Ecto neural progenitor cell (in vitro differentiated cells): Measurements from ENCODE around the gene CTRB2.
"Not testable (repeated sequence)": the region's sequence is repeated elsewhere in the genome, so short reads cannot be mapped to it uniquely, and the experiment has no call there.

Source experiments
- DNase-seq: peaks from one replicate; pipeline ENCODE4 v3.0.0-alpha.2; 2018; ENCODE audit warnings: low spot score

Gene CTRB2

DNA sequence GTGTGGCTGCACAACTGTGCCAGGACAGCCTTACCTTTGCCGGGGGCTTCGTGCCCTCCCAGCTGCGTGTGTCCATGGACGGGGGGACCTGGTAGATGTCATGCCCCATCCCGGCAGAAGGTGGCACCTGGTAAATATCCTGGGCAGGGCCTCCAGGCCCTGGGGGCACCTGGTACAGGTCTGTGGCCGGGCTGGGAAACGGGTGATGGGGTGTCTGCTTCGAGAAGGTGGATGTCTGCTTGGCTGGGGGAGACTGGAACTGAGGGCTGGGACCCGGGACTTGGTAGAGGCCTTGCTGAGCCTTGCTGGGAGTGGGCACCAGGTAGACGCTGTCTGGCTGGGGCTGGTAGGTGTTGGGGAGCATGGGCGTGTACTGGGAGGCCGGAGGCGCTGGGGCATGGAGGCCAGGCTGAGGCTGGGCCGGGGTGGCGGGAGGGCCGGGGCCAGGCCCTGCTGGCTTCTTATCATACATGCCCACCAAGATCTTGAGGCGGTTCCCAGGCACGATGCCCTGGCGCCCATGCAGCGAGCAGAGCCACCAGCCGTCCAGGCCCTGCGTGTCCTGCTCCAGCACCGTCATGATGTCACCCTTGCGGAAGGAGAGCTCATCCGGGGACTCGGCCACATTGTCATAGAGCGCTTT lies 35.6 kb upstream of the CTRB2 start:
- DNase-seq, result not testable (repeated sequence)

DNA sequence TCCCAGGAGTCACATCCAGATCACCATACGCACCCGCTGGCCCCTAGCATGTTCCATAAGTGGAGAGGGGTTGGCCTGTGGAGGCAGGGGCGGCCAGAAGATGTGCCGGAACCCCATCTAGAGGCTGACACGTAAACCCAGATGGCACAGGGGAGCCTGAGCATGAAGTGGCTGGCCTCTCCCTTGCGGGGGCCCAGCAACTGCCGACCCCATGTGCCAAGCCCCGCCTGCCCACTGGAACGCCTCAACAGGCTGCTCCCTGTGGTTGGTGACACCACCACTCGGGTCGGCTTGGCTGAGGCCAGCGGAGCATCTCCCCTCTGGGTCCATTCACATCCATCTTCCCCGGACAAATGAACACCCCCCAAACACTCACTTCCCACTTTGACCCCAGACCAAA lies 35.0 kb upstream of the CTRB2 start:
- no peak for DNase-seq

DNA sequence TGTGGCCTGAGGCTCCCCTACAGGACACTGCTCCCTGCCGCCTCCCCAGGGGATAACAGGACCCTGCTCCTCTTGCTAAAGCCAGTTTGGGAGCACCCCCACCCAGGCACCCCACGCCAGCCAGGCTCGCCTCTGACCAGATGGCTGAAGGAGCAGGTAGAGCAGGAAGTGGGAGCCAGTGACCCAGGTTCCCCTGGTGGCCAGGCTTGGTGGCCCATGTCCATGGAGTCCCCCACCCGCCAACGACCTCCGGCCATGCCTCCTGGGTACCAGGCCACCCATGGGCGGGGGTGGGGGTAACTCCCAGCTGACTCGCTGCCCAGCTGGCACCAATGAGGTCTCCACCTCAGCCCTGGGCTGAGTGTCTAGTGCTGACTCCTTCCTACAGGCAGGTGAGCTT lies 34.5 kb upstream of the CTRB2 start:
- no peak for DNase-seq

DNA sequence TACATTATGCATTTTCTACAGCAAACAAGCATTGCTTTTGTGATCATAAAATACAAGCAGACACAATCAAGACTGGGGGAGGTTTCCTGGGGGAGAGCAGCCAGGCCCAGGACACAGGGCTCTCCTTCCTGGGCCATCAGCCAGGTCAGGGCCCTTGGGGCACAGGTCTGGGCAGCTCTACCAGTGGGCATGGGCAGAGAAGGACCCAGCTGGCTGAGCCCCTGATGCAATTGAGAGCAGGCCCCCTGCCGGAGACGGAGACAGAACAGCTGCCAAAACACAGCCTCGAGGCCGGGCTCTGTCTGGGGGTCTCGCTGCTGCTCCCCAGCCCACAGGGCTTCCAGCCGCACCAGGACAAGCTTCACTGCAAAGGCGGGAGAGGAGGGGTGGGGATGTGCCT lies 33.7 kb upstream of the CTRB2 start:
- not testable (repeated sequence) for DNase-seq

DNA sequence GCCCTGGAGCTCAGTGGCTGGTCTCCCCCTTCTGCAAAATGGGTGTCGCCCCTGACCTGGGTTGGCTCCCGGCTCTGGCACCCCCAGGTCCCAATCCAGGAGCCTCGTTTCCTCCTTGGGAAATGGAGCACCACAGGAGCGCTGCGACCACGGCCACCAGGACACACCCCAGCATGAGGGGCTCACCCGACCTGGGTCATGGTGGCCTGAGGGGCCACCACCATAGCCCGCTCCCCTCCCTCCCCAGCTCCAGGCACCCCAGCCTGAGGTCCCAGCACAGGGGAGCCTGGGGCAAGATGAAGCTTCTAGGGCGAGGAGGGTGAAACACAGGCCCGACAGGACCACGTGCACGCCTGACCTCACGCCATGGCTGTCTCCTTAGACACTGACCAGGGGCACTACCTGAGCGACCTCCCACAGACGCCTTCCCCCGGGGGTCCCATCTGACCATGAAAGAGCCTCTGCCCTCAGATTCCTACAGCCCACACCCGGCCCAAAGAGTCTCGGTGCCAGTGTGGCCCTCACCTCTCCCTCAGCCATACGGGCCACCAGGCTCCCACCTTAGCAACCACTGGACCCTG lies 32.7 kb upstream of the CTRB2 start:
- no peak for DNase-seq

DNA sequence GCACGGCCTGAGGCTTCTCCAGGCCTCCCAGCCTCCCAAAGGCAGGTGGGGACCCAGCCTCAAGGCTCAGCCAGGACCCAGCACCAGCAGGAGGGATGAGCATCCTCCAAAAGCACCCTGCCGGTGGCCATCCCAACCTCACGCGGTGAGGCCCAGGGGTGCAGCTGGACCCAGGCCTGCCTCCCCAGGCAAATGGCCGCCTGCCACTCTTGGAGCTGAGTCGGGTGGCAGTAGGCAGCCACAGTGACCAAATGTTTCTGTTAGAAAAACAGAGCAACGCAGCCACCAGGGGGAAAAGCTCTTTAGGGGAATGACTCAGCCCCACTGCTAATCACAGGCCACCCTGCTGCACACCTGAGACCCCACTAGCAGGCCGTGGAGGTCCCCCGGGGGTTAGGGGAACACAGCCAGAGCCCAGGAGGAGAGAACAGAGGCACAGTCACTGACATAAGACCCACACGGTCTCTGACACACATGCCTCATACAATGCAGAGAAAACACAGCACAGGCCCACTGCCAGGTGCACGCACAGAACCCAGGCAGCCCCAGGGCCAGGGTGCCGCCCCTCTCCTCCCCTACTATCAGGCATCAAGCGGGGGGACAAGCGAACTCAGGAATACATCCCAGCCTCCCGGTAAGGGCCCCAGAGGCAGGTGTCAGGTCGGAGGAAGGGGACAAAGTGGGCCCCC lies 32.0 kb upstream of the CTRB2 start:
- no peak for DNase-seq

DNA sequence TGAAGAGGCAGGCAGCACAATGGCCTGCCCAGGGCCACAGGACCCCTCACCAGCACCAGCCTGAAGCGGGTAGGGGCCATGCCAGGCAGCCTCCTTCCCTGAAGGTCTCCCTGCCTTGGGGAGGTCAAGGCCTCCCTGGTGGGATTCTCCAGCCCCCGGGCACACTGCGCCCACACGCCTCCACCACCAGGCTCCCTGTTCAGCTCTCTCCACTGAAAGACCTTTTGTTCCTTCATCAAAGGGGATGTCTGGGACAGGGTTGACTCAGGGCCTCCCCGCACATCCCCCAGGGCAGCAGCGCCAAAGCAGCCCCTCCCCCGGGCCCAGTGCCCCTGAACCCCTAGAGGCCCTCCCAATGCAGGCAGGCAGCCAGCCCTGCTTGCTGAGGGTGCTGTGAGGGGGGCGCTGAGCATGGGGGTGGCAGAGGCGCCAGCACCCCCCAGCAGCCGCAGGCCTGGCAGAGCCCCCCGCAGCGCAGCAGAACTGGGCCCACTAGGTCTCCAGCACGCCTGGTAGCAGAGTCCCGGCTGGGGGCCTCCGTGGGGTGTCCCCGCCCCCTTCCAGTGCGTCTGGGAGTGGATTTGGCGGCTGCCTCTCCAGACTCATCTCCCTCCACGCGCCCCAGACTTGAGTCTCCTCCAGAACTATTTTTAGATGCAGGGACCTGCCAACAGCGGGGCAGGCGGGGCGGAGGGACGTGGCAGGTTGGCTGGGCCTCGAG lies 31.3 kb upstream of the CTRB2 start:
- no peak for DNase-seq

DNA sequence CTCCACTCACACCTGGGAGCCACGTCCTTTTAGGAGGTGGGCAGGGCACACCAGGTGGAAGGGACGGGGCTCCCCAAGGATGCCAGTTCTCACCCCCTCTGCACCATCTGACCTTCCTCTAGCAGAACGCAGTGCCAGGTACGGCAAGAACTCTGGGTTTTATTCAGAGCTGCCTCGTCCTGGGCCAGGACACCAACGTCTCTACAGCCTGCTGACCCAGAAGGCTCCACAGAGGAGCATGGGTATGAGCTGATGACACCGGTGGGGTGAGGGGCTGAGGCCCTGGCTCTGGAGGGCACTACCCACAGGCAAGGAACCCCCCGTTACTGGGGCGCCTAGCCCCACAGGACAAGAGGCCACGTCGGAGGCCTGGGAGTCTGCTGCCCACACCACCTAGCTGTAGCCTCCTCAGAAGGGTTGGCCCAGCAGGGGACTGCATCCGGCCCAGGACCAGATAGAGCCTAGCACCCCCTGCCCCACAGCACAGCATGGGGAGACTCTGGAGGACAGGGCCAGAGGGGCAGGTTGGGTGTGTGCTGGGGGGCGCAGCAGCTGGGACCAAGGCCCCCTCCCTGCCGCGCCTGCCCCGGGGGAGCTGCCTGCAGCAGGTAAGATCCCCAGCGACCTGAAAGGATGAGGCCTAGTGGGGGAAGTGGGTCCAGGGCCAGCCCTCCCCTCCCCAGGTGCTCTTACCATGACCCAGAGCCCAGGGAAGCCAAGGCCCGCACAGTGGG lies 30.6 kb upstream of the CTRB2 start:
- no peak for DNase-seq

DNA sequence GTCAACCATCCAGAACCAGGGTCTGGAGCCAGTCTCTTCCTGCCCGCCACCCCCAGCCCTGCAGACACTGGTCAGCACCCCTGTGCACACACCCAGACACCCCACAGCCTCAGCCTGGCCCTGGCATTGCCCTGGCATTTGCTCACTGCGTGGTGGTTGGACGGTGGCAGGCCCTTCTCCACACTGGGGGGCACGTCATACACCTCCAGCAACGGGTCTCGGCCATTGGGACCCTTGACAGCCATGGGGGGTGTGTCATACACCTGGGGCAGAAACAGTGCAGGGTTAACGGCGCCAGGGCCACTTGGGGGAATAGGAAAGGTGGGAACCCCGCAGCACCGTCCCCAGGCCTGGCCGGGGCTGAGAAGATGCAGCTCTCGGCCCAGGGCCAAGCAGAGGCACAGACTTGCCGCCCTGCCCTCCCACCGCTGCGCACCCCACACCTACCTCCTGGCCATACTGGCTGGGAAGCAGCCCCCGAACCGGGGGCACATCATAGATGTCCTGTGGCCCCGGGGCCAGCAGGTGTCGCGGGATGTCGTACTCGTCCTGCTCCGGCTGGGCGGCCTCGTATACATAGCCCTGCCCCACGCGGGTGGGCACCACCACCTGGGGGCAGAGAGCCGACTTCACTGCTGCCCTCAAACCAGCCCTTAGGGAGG lies 29.9 kb upstream of the CTRB2 start:
- no peak for DNase-seq

DNA sequence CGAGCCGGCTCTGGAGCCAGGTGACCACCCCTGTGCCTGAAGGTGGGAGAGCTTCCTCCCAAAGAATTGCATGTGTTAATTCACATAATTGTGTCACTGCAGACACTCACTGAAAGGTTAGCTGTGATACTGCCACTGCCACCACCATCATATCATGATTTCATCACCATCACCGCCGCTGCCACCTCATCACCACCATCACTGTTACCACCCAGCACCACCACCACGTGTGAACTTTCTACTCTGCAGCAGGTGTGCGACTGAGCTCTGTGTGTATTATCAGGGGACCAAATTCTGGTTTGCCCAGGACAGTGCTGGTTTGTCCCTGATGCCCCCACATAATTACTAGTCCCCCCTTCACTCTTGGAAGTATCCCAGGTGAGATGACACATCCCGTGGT lies 29.3 kb upstream of the CTRB2 start:
- DNase-seq, result no peak

DNA sequence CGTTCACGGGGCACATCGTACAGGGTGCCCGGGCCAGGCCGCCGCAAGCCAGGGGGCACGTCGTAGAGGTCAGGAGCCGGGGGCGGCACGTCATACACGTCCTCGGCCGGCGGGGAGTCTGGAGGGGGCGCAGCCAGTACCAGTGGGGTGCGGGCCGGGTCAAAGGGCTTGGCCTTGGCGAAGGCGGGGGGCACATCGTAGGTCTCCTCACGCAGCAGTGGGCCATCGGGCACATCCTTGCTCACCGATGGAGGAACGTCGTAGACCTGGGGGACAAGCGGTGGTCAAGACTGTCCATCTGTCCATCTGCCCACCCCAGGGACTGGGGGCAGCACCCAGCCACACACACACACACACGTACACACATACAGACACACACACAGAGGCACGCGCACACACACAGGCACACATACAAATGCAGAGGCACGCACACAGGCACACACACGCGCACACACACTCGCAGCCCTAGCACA lies 28.8 kb upstream of the CTRB2 start:
- DNase-seq, result no peak

DNA sequence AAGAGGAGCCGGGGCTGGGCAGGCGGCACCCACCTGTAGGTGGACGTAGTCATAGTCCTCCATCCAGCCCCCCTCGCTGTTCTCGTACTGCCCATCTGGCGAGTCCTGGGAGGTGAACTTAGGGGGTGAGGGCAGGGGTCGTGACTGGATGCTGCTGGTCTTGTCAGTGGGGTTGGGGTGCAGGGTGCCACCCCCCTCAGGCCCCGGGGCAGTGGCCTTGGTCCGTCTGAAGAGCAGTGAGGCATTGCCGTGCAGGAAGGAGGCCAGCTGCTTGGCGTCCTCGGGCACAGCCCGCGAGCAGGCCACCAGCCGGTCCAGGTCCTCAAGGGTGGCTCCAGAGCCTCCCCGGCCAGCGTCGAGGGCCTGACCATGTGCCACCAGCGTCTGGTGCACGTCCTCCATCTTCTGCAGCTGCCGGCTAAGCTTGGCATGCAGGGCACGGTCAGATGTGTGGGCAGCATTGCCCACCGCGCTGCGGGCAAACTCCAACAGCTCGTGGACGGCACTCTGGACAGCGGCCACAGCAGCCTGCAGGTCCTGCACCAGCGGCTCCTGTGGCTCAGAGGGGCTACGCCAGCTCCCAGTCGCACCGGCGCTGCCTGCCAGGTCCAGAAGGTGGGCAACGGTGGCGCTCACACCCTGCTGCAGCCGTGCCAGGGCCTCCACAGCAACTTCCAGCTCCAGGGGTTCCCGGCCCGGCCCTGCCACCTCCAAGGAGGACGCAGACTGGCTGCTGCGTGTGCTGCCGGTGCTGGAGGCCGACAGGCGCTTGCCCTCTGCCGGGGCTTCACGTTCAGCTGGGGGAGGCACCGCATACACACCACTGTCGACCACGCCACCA lies 28.1 kb upstream of the CTRB2 start:
- no peak for DNase-seq

DNA sequence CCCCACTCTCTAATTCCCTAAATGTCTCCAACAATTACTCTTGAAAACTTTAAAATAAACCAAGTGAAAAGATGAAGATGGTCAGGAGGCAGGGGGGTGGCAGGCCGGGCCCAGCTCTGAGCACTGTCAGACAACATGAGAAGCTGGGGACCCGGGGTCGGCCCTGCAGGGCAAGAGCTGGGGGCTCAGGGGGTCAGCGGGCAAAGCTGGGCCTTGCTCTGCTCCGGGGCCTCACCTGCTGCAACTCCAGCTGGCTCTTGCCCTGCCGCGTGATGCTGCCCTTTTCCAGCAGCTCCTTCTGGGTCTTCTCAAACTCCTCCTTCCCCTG lies 26.6 kb upstream of the CTRB2 start:
- DNase-seq, result no peak

DNA sequence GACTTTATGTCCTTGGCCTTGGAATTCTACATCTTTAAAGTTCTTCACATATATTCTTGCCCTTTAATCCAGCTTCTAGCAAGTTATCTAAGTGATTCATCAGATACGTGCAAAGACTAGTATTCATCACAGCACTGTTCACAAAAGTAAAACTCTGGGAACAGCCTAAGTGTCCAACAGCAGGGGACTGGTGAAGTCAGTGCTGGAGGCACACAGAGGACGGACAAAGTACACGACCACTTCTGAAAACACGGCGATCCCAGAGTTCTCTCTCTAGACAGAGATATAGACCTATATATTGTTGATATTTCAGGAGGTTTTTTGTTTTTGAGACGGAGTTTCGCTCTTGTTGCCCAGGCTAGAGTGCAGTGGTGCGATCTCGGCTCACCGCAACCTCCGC lies 24.6 kb upstream of the CTRB2 start:
- no peak for DNase-seq

DNA sequence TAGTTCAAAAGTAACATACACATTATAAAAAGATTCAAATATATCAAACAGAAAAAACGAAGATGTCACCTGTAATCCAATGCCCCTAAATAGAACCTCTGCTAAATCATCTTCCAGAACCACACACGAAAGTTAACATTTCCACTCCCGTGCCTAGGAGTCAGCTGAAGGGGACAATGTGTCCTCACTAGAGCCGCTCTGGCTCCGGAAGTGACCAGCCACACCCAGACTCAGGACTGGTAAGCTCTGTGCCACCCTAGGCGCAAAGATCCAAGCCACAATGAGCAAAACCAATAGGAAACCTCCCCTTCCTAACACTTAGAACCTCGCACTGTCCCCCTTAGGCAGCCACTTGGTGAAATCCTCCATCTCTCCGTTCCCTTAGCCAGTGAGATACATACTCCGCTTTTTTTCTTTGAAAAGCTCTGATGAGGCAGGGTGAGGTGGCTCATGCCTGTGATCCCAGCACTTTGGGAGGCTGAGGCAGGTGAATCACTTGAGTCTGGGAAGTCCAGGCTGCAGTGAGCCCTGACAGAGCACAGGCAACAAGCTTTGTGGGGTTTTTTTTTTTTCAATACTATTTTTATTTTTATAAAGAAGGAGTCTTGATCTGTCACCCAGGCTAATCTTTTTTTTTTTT lies 23.6 kb upstream of the CTRB2 start:
- DNase-seq, result no peak

DNA sequence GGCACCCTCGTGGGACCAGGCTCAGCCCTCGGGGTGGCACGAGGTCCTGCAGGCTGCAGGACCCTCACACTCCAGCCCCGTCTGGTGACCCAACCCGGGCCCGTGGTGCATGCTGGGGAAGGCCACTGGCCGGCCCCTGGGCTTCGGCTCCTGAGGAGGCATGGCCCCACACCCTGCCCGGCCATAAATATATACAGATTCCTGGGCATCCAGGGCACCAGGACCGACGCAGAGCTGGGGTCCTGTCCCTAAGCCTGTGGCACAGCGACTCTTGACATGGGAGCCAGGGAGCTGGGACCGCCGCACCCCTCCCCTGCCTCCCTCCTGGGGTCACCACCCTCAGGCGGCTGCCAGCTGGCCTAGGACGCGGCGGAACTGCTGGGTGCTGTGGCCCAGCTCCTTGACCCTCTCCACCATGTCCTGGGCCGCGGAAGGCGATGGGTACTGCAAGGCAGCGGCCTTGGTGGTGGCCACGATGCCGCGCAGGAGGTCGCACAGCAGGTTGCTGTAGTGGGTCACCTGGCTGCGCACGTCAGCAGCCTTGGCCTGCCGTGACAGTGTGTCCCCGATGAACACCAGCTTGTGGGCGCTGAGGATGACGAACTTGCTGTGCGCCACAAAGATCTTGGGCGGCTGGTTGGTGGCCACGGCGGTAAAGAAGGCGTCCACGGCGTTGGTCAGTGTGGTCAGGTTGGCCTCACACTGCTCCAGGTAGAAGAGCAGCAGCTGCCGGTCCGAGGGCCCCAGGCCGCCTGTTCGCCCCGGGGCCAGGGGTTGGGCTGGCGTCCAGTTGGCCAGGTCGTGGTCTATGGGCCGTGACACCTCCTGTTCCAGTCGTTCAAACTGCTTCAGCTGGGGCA lies 22.4 kb upstream of the CTRB2 start:
- DNase-seq, result no peak

DNA sequence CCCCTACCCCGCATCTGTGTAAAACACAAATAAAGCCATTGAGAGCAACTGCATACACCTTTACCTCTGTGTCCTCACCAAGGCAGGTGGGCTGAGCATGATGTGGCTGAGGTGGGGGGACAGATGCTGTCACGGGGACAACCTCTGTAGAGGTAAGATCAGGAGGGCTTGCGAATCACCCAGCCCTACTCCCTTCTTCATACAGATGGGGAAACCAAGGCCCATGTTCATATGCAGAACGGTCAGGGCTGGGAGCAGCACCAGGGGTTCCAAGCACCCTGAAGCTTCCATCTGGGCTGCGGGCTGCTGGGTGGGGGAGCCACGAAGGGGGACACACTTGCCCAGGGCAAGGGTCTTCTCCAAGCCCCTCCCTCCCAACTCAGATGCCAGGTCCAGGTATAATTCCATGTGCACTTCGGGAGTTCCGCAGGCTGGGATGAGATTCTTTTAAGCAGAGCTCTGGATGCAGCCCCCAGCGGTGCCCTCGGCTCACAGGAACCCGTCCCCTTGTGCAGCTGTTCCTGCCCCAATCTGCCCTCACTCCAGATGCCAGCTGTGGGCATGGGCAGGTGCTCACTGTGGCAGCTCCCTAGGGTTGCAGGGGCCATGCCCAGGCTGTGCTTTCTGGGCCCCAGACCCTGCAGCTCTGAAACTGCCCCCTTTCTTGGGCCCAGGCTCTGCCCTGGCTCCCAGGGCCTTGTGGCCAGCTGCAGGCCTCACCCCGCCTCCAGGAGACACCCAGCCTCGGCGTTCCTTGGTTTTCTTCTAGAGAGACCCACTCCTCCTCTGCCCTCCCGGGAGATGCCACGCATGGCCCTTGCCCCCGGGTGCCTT lies 21.4 kb upstream of the CTRB2 start:
- DNase-seq, result no peak

DNA sequence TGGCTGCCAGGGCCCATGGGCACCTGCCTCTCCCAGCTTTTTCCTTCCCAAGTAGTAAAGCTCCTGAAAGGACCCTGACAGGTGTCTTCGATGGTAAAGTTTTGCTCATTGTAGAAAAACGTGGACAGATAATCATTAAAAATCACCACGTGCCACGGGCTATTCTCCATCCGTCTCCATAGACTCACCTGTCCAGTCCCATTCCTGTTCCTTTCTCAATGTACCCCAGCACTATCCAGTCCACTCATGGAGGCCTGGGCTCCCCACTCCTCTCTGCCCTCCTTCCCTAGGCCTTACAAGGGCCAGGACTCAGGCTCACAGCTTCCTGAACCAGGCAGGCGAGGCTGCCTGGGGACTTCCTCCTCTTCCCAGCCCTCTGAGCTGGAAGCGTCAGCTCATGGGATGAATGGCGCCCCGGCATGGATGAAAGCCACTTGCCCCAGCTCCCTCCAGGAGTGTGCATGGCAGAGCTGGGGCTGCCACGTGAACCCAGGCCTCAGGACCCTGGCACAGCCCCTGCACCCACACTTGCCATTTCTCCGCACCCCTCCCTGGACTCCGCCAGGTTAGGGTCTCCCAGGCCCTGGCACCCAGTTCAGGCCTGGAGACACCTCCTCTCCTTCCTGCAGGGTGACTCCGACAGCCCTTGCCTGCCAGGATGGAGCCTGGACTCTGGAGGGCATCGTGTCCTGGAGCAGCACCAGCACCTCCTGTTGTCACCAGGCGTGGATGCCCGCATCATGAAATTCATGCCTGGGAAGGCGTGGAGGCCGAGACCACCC lies 20.6 kb upstream of the CTRB2 start:
- DNase-seq, result no peak
